Measurements from ENCODE around the gene ZNF423.

ZNF423 gene

GRCh38 chr16:49663081-49664065, 192.5 kb downstream of the ZNF423 start:
- Histone ChIP-seq H3K4me1 (ENCODE audit: insufficient read depth, low read length, severe bottlenecking) (no peaks in the 10 kb centered on the region), H3K9me3 (ENCODE audit: low read length) (no peaks in the 10 kb centered on the region), H3K9me2 (ENCODE audit: low read depth, low read length) (no peaks in the 10 kb centered on the region), H2AFZ (ENCODE audit: low read length) (no peak overlapping the region), H3F3A (ENCODE audit: insufficient read depth, low read length) (no peaks in the 10 kb centered on the region), H3K27ac (ENCODE audit: low read depth, low read length, poor library complexity, severe bottlenecking) (no peak overlapping the region), H3K27me3 (ENCODE audit: insufficient read depth, low read length) (0 out of 2 replicates have a peak, but pooled peaks cover 3% of the 10 kb centered on the region), H4K20me1 (ENCODE audit: insufficient read depth, low read length) (no peaks in the 10 kb centered on the region), H3K79me2 (ENCODE audit: insufficient read depth, low read length) (no peaks in the 10 kb centered on the region), H3K36me3 (ENCODE audit: insufficient read depth, low read length) (no peaks in the 10 kb centered on the region), H3K4me2 (ENCODE audit: low read length) (no peak overlapping the region), H3K9ac (ENCODE audit: low read length) (no peak overlapping the region), H3K4me3 (ENCODE audit: low read depth, low read length, poor library complexity, severe bottlenecking) (no peak overlapping the region)
- TF ChIP-seq, protein P1, sequence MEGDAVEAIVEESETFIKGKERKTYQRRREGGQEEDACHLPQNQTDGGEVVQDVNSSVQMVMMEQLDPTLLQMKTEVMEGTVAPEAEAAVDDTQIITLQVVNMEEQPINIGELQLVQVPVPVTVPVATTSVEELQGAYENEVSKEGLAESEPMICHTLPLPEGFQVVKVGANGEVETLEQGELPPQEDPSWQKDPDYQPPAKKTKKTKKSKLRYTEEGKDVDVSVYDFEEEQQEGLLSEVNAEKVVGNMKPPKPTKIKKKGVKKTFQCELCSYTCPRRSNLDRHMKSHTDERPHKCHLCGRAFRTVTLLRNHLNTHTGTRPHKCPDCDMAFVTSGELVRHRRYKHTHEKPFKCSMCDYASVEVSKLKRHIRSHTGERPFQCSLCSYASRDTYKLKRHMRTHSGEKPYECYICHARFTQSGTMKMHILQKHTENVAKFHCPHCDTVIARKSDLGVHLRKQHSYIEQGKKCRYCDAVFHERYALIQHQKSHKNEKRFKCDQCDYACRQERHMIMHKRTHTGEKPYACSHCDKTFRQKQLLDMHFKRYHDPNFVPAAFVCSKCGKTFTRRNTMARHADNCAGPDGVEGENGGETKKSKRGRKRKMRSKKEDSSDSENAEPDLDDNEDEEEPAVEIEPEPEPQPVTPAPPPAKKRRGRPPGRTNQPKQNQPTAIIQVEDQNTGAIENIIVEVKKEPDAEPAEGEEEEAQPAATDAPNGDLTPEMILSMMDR (IDR thresholded peaks at IDR 0.05; ENCODE audit: low read length), result no peak
- TF ChIP-seq EZH2 (IDR thresholded peaks at IDR 0.05; ENCODE audit: borderline replicate concordance, low read length), result no peak

DNA sequence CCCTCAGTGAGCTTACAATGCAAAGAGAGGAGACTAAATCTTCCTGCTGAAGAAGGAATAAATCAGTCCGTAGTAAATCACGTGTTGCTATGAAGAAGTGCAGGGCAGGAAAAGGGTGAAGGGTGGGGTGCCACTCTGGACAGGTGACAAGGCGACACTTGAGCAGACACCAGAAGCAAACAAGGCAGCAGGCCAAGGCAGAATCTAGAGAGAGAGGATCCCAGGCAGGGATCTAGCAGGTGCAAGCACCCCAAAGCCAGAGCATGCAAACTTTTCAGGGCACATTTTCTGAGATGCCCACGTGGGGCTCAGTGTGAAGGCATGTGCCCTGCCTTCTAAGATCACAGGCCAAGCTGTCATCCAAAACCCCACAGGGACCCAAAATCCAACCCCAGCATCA, 193.3 kb downstream of the ZNF423 start:
- Histone ChIP-seq H3K4me3 (ENCODE audit: low read depth, low read length, poor library complexity, severe bottlenecking) (no peak overlapping the region), H3K4me1 (ENCODE audit: insufficient read depth, low read length, severe bottlenecking) (no peaks in the 10 kb centered on the region), H2AFZ (ENCODE audit: low read length) (no peak overlapping the region), H3K36me3 (ENCODE audit: insufficient read depth, low read length) (no peaks in the 10 kb centered on the region), H3K79me2 (ENCODE audit: insufficient read depth, low read length) (no peaks in the 10 kb centered on the region), H3F3A (ENCODE audit: insufficient read depth, low read length) (no peaks in the 10 kb centered on the region), H4K20me1 (ENCODE audit: insufficient read depth, low read length) (no peaks in the 10 kb centered on the region), H3K9me3 (ENCODE audit: low read length) (no peaks in the 10 kb centered on the region), H3K27ac (ENCODE audit: low read depth, low read length, poor library complexity, severe bottlenecking) (no peak overlapping the region), H3K9ac (ENCODE audit: low read length) (no peak overlapping the region), H3K9me2 (ENCODE audit: low read depth, low read length) (no peaks in the 10 kb centered on the region), H3K4me2 (ENCODE audit: low read length) (no peak overlapping the region), H3K27me3 (ENCODE audit: insufficient read depth, low read length) (0 out of 2 replicates have a peak, but pooled peaks cover 3% of the 10 kb centered on the region)
- TF ChIP-seq, protein P1 (IDR thresholded peaks at IDR 0.05; ENCODE audit: low read length), result no peak
- no peak for TF ChIP-seq EZH2 (IDR thresholded peaks at IDR 0.05; ENCODE audit: borderline replicate concordance, low read length)

DNA sequence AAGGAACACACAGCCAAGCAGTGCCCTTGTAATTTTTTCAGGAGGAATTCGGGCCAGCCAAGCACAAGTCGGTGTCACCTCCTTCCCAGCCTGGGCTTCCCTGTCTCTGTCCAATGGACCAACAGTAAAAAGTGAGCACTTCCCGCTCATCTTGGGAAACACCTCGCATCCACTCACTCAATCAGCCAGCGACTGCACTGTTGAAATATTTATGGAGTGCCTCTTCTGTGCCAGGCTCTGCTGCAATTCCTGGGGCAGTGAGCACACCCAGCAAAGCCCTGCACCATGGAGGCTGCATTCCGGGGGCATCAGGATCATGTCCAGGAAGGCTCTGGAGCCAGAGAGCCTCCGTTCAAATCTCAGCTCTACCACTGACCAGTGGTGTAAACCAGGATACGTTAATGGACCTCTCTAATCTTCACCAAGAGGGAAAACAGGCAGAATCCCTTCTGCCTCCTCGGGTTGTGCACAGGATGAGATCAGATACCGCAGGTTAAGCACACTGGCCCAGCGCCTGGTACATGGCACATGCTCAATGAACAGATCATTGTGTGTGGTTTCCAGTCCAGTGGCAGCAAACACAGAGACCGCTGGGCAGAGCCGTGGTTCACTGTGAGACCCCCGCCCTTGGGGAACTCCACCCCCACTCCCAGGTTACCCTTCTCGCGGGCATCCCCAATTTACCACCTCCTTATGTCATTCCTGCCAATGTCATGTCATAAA, 194.3 kb downstream of the ZNF423 start:
- Histone ChIP-seq H3K4me3 (ENCODE audit: low read depth, low read length, poor library complexity, severe bottlenecking) (no peak overlapping the region), H3K9me3 (ENCODE audit: low read length) (no peaks in the 10 kb centered on the region), H3K9ac (ENCODE audit: low read length) (no peak overlapping the region), H2AFZ (ENCODE audit: low read length) (no peak overlapping the region), H3K27ac (ENCODE audit: low read depth, low read length, poor library complexity, severe bottlenecking) (no peak overlapping the region), H3K4me1 (ENCODE audit: insufficient read depth, low read length, severe bottlenecking) (no peaks in the 10 kb centered on the region), H3K4me2 (ENCODE audit: low read length) (no peak overlapping the region), H3F3A (ENCODE audit: insufficient read depth, low read length) (no peaks in the 10 kb centered on the region), H3K36me3 (ENCODE audit: insufficient read depth, low read length) (no peaks in the 10 kb centered on the region), H3K79me2 (ENCODE audit: insufficient read depth, low read length) (no peaks in the 10 kb centered on the region), H3K9me2 (ENCODE audit: low read depth, low read length) (no peaks in the 10 kb centered on the region), H3K27me3 (ENCODE audit: insufficient read depth, low read length) (0 out of 2 replicates have a peak, but pooled peaks cover 3% of the 10 kb centered on the region), H4K20me1 (ENCODE audit: insufficient read depth, low read length) (no peaks in the 10 kb centered on the region)
- TF ChIP-seq, protein P1 (IDR thresholded peaks at IDR 0.05; ENCODE audit: low read length), result no peak
- no peak for TF ChIP-seq EZH2 (IDR thresholded peaks at IDR 0.05; ENCODE audit: borderline replicate concordance, low read length)
